Measurements from ENCODE around the gene EPHA3. TPM values are rescaled to one million over a fixed set of nuclear protein-coding genes. Genes with fewer than 3 reads are reported as not detected.
"Not testable (repeated sequence)": the region's sequence is repeated elsewhere in the genome, so short reads cannot be mapped to it uniquely, and the experiment has no call there.

EPHA3 gene
- total and polyA plus RNA-seq, 2 experiments from 2014 or later: 3.0 to 15.1 TPM

DNA sequence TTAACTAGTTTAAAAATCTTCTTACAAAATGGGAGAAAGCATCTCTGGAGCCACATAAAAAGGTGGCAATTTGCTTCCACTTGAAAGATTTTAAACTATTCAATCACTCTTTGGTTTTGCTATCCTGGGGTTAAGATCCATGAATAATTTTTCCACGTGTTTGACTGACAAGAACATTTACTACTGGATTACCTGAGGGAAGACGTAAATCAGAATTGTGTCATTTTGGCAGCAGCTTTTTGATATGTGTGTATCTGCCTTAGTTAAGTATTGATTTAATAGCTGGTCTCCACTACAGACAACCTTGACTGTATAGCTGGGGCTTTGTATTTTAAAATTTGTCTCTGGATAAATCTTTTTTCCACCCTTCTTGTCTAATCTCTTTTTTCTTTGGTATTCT, 228.3 kb downstream of the EPHA3 start:
- no peak overlapping the region for H3K4me3 ChIP-seq
- no peaks in the 10 kb centered on the region for H3K27me3 ChIP-seq
- no peaks in the 10 kb centered on the region for H3K9me2 ChIP-seq (replicated peaks; ENCODE audit: insufficient read depth)
- no peaks in the 10 kb centered on the region for H3K4me1 ChIP-seq (ENCODE audit: insufficient read depth)
- no peaks in the 10 kb centered on the region for H3K79me2 ChIP-seq
- no peak for DNase-seq (ENCODE audit: low spot score)
- 82% methylated on average over 2 of the region's 2 CpGs for WGBS (ENCODE audit: low lambda C conversion rate, missing lambda C conversion rate)
- no peak overlapping the region for H2AFZ ChIP-seq
- no peaks in the 10 kb centered on the region for H3K36me3 ChIP-seq (replicated peaks; ENCODE audit: insufficient read depth, low read depth)
- TF ChIP-seq EZH2phosphoT487 (IDR thresholded peaks at IDR 0.05; ENCODE audit: low read depth, severe bottlenecking, unreplicated experiment) (no peak), EZH2 (IDR thresholded peaks at IDR 0.05; ENCODE audit: borderline replicate concordance) (no peak)
- TF ChIP-seq, protein P1, sequence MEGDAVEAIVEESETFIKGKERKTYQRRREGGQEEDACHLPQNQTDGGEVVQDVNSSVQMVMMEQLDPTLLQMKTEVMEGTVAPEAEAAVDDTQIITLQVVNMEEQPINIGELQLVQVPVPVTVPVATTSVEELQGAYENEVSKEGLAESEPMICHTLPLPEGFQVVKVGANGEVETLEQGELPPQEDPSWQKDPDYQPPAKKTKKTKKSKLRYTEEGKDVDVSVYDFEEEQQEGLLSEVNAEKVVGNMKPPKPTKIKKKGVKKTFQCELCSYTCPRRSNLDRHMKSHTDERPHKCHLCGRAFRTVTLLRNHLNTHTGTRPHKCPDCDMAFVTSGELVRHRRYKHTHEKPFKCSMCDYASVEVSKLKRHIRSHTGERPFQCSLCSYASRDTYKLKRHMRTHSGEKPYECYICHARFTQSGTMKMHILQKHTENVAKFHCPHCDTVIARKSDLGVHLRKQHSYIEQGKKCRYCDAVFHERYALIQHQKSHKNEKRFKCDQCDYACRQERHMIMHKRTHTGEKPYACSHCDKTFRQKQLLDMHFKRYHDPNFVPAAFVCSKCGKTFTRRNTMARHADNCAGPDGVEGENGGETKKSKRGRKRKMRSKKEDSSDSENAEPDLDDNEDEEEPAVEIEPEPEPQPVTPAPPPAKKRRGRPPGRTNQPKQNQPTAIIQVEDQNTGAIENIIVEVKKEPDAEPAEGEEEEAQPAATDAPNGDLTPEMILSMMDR (IDR thresholded peaks at IDR 0.05; ENCODE audit: poor library complexity): no peak
- no peaks in the 10 kb centered on the region for H4K20me1 ChIP-seq (ENCODE audit: insufficient read depth, poor library complexity, severe bottlenecking)
- H3K27ac ChIP-seq: no peak overlapping the region
- H3K9me3 ChIP-seq (ENCODE audit: low read depth): no peaks in the 10 kb centered on the region
- H3K4me2 ChIP-seq: no peak overlapping the region

- no peaks in the 10 kb centered on the region for H3K9me3 ChIP-seq (ENCODE audit: low read depth)
- no peaks in the 10 kb centered on the region for H3K4me1 ChIP-seq (ENCODE audit: insufficient read depth)
- no peak overlapping the region for H3K4me2 ChIP-seq
- no peak overlapping the region for H2AFZ ChIP-seq
- TF ChIP-seq, protein P1 (IDR thresholded peaks at IDR 0.05; ENCODE audit: poor library complexity): no peak
- TF ChIP-seq EZH2phosphoT487 (IDR thresholded peaks at IDR 0.05; ENCODE audit: low read depth, severe bottlenecking, unreplicated experiment) (no peak), EZH2 (IDR thresholded peaks at IDR 0.05; ENCODE audit: borderline replicate concordance) (no peak)
- no peak overlapping the region for H3K4me3 ChIP-seq
- no peaks in the 10 kb centered on the region for H3K27me3 ChIP-seq
- H3K9me2 ChIP-seq (replicated peaks; ENCODE audit: insufficient read depth): no peaks in the 10 kb centered on the region
- H3K27ac ChIP-seq: no peak overlapping the region
- no peak for DNase-seq (ENCODE audit: low spot score)
- WGBS (ENCODE audit: low lambda C conversion rate, missing lambda C conversion rate): 86% methylated on average over 2 of the region's 2 CpGs
- no peaks in the 10 kb centered on the region for H3K36me3 ChIP-seq (replicated peaks; ENCODE audit: insufficient read depth, low read depth)
- no peaks in the 10 kb centered on the region for H4K20me1 ChIP-seq (ENCODE audit: insufficient read depth, poor library complexity, severe bottlenecking)
- no peaks in the 10 kb centered on the region for H3K79me2 ChIP-seq
Observed at GRCh38 chr3:89340408-89340807, 233.0 kb downstream of the EPHA3 start.

- no peak for DNase-seq (ENCODE audit: low spot score)
- Histone ChIP-seq H4K20me1 (ENCODE audit: insufficient read depth, poor library complexity, severe bottlenecking) (no peaks in the 10 kb centered on the region), H3K4me3 (no peak overlapping the region), H3K4me2 (no peak overlapping the region), H3K9me2 (replicated peaks; ENCODE audit: insufficient read depth) (no peaks in the 10 kb centered on the region), H3K79me2 (no peaks in the 10 kb centered on the region), H3K27me3 (no peaks in the 10 kb centered on the region), H2AFZ (no peak overlapping the region), H3K4me1 (ENCODE audit: insufficient read depth) (no peaks in the 10 kb centered on the region), H3K27ac (no peak overlapping the region), H3K36me3 (replicated peaks; ENCODE audit: insufficient read depth, low read depth) (no peaks in the 10 kb centered on the region), H3K9me3 (ENCODE audit: low read depth) (no peaks in the 10 kb centered on the region)
- TF ChIP-seq EZH2 (IDR thresholded peaks at IDR 0.05; ENCODE audit: borderline replicate concordance) (no peak), EZH2phosphoT487 (IDR thresholded peaks at IDR 0.05; ENCODE audit: low read depth, severe bottlenecking, unreplicated experiment) (no peak)
- TF ChIP-seq, protein P1 (IDR thresholded peaks at IDR 0.05; ENCODE audit: poor library complexity): no peak
Observed at GRCh38 chr3:89344076-89344475, 236.7 kb downstream of the EPHA3 start.

- not testable (repeated sequence) for H3K9me2 ChIP-seq (replicated peaks; ENCODE audit: insufficient read depth); DNase-seq (ENCODE audit: low spot score)
- WGBS (ENCODE audit: low lambda C conversion rate, missing lambda C conversion rate): no CpG with 5 or more reads among the region's 12 CpGs
Observed at GRCh38 chr3:89350935-89351334, 243.5 kb downstream of the EPHA3 start.

More at GRCh38 chr3:89350935-89351334, 243.5 kb downstream of the EPHA3 start:
- not testable (repeated sequence) for H3K4me1 ChIP-seq (ENCODE audit: insufficient read depth); H4K20me1 ChIP-seq (ENCODE audit: insufficient read depth, poor library complexity, severe bottlenecking); H3K27ac ChIP-seq; H3K79me2 ChIP-seq; H2AFZ ChIP-seq; H3K9me3 ChIP-seq (ENCODE audit: low read depth); H3K4me3 ChIP-seq; H3K27me3 ChIP-seq; H3K4me2 ChIP-seq; H3K36me3 ChIP-seq (replicated peaks; ENCODE audit: insufficient read depth, low read depth)
